Muscle of leg (tissue), 11 donors: Measurements from ENCODE around the gene PIPOX. TPM values are rescaled to one million over a fixed set of nuclear protein-coding genes. Genes with fewer than 3 reads are reported as not detected.
A peak's percentile ranks its signal among the peaks of the same experiment; 100 is the strongest.
"Not testable (repeated sequence)": the region's sequence is repeated elsewhere in the genome, so short reads cannot be mapped to it uniquely, and the experiment has no call there.

Experiments used
- DNase-seq: peaks from one replicate; pipeline ENCODE4 v3.0.0; 2013
- H3K27ac ChIP-seq: one replicate; pipeline ENCODE4 v1.5.1; 2013; ENCODE audit warnings: mild to moderate bottlenecking, low read length, control low read depth
- H3K27me3 ChIP-seq: one replicate; pipeline ENCODE4 v1.6.1; 2013; ENCODE audit warnings: low read length; ENCODE audit not compliant: control insufficient read depth, insufficient read depth
- H3K36me3 ChIP-seq: one replicate; pipeline ENCODE4 v1.6.1; 2013; ENCODE audit warnings: low read length; ENCODE audit not compliant: control insufficient read depth, insufficient read depth
- H3K4me1 ChIP-seq: one replicate; pipeline ENCODE4 v1.6.1; 2013; ENCODE audit warnings: low read length; ENCODE audit not compliant: control insufficient read depth, insufficient read depth
- H3K4me3 ChIP-seq: one replicate; pipeline ENCODE4 v1.5.1; 2013; ENCODE audit warnings: low read length, control low read depth
- H3K9me3 ChIP-seq: replicated peaks from 2 replicates; pipeline ENCODE4 v1.6.1; 2013; ENCODE audit warnings: low read depth, low read length; ENCODE audit not compliant: control insufficient read depth
- WGBS: methylation state at CpG from one replicate; pipeline ENCODE4 v1.1.5; 2013; ENCODE audit warnings: missing lambda C conversion rate; ENCODE audit not compliant: insufficient coverage; 5-methylcytosine and 5-hydroxymethylcytosine counted together
- polyA plus RNA-seq, 8 donors: library from polyadenylated mRNA; unstranded; fragments of 120-200 nt; gene quantifications; one replicate each; pipeline versions ENCODE4 v1.2.1 to v1.2.3, GENCODE V29; 2013; ENCODE audit warnings: inconsistent platforms in 1 of 8, low replicate concordance in 1 of 8; ENCODE audit not compliant: insufficient read length in 8 of 8, insufficient read depth in 1 of 8
- total RNA-seq: library from RNA; stranded (reverse); fragments of 120-200 nt; gene quantifications from one replicate; pipeline ENCODE4 v1.2.4, GENCODE V29; 2013

PIPOX gene
- total and polyA plus RNA-seq, 9 donors, result 0.79 to 5.8 (median 1.5) TPM

DNA sequence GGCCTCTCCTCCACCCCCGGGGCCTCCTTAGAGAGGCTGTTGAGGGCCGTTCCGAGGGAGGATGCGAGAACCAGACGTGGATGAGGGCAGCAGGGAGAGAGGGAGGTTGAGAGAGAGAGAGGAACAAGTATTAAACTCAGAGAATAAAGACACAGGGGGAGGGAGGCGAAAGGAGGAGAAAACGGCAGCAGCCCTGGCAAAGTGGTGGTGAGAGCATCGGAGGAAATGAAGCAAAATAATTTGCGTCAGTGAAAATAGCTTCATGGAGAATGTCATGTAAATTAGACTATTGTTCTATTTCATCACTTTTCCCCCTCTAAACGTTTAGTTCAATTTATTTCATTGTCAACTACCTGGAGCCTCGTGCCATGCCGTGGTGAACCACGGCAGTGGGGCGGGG lies 38.0 kb downstream of the PIPOX start:
- Histone ChIP-seq H3K27me3 (no peaks in the 10 kb centered on the region), H3K4me3 (no peak overlapping the region), H3K4me1 (peaks cover 3% of the 10 kb centered on the region), H3K36me3 (peaks cover 87% of the 10 kb centered on the region), H3K27ac (no peak overlapping the region), H3K9me3 (no peaks in the 10 kb centered on the region)
- 82% methylated on average over 9 of the region's 14 CpGs for WGBS
- no peak for DNase-seq

GRCh38 chr17:29084541-29085146 lies 41.7 kb downstream of the PIPOX start:
- WGBS, result 100% methylated on average over 1 of the region's 21 CpGs
- Histone ChIP-seq H3K4me1 (peaks cover 3% of the 10 kb centered on the region), H3K27me3 (no peaks in the 10 kb centered on the region), H3K9me3 (no peaks in the 10 kb centered on the region), H3K36me3 (peaks cover 90% of the 10 kb centered on the region), H3K27ac (no peak overlapping the region), H3K4me3 (no peak overlapping the region)
- DNase-seq, result no peak

- H3K36me3 ChIP-seq, result peaks cover 90% of the 10 kb centered on the region
- 60% methylated on average over 2 of the region's 12 CpGs for WGBS
- H3K27ac ChIP-seq, result no peak overlapping the region
- H3K4me1 ChIP-seq, result peaks cover 9% of the 10 kb centered on the region
- H3K9me3 ChIP-seq, result no peaks in the 10 kb centered on the region
- H3K4me3 ChIP-seq, result no peak overlapping the region
- no peak for DNase-seq
- H3K27me3 ChIP-seq, result no peaks in the 10 kb centered on the region
These were observed 42.3 kb downstream of the PIPOX start for GRCh38 chr17:29085223-29085622.

DNA sequence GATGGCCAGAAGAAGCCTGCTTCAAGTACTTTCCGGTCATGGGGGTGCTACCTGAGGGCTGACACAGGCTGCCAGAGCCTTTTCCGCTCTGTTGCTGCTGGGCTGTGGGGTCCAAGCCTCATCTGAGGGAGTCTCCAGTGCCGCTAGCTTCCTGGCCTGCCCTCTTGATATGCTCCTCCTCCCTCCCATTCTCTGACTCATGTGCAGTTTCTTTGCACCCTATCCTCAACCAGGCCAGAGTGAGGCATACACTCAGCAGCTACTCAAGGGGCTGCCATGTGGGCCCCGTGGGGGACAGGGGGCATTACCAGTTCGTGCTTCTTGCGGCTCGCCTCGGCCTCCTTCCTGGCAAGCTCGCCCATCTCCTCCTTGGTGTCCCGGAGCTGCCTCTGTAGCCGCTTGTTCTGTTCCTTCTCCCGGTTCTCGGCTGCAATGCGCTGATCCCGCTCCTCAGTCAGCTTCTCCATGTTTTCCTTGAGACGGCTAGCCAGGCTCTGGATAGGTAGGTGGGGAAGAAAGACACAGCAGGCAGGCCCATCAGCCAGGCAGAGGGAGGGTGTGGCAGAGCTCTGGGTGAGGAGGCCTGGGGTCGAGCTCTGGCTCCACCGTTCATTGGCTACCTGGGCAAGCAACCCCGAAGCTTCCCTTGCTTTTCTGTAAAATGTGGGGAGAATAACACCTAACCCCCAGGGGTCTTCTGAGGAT lies 43.8 kb downstream of the PIPOX start:
- Histone ChIP-seq H3K27ac (no peak overlapping the region), H3K36me3 (peaks cover 90% of the 10 kb centered on the region), H3K27me3 (no peaks in the 10 kb centered on the region), H3K4me1 (peaks cover 25% of the 10 kb centered on the region), H3K9me3 (no peaks in the 10 kb centered on the region), H3K4me3 (no peak overlapping the region)
- no peak for DNase-seq
- 87% methylated on average over 16 of the region's 19 CpGs for WGBS

- DNase-seq, H3K9me3 ChIP-seq, H3K27me3 ChIP-seq, H3K27ac ChIP-seq, H3K4me3 ChIP-seq: not testable (repeated sequence)
- WGBS, result 100% methylated on average over 1 of the region's 3 CpGs
- H3K36me3 ChIP-seq, result peaks cover 89% of the 10 kb centered on the region
- H3K4me1 ChIP-seq, result peaks cover 30% of the 10 kb centered on the region
These were observed 45.8 kb downstream of the PIPOX start for GRCh38 chr17:29088782-29089181.

DNA sequence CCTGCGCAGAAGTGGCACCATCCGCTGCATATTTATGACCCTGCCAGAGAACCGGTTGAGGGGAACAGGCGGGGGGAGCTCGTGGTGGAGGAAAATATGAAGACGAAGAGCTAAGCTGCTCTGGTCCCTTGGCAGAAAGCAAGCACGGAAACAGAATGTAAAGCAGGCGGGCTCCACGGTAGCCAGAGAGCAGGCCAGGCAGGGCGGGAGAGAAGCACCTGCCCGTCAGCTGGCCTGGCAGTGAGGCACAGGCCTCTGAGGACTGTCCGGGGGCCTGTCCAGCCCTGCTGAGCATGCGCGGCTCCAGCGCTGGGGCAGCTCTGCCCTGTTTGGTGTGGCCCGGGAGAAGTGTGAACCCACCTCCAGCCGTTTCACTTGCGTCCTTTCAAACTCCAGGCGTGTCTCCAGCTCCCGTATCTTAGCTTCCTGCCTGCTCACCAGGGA lies 46.7 kb downstream of the PIPOX start:
- no peaks in the 10 kb centered on the region for H3K27me3 ChIP-seq
- DNase-seq, result peak; percentile 87
- peak overlapping the region; percentile 67 for H3K27ac ChIP-seq
- no peaks in the 10 kb centered on the region for H3K9me3 ChIP-seq
- WGBS, result 34% methylated on average over 20 of the region's 20 CpGs
- peaks cover 89% of the 10 kb centered on the region for H3K36me3 ChIP-seq
- no peak overlapping the region for H3K4me3 ChIP-seq
- peaks cover 30% of the 10 kb centered on the region for H3K4me1 ChIP-seq

- Histone ChIP-seq H3K27me3 (no peaks in the 10 kb centered on the region), H3K36me3 (peaks cover 90% of the 10 kb centered on the region), H3K4me1 (peaks cover 30% of the 10 kb centered on the region), H3K27ac (peak overlapping the region; percentile 67), H3K4me3 (no peak overlapping the region), H3K9me3 (no peaks in the 10 kb centered on the region)
- WGBS, result 56% methylated on average over 3 of the region's 4 CpGs
- DNase-seq, result no peak
These were observed 47.2 kb downstream of the PIPOX start for GRCh38 chr17:29090108-29090507.

DNA sequence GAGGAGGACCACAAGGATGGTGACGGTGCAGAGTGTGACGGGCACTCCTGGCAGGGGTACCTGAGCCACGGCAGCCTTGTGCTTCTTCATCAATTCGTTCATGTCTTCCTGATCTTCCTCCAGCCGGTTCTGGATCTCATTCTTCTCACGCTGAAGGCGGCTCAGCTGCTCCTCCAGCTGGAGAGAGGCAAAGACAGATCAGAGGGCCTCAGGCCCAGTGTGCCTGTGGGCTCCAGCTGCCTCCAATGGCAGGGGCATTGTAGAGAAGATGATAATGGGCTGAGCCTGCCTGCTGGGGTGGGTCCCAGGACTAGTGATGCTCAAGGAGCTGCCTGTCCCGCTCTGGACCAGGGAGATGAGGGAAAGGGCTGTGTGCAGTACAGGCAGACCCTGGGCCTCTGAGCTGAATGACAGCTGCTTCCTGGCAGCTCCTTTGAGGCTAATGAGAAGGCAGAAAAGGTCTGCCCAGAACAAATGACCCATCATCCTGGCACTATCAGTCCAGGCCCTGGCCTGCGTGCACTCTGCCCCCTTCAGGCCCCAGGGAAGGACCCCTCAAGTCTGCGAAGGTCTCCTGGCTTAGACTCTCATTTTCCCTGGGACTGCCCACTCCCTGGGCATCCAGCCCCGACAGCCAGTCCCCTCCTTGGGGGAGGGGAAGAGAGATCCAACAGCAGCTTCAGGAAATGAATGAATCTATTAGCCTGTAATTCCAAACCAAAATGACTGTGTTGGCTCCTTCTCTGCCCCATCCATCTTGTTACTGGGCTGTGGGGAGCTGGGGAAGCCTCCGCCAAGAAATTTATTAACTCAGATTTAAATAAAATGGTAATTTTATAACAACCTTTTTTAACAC lies 48.0 kb downstream of the PIPOX start:
- no peaks in the 10 kb centered on the region for H3K27me3 ChIP-seq
- peak overlapping the region; percentile 67 for H3K27ac ChIP-seq
- peaks cover 30% of the 10 kb centered on the region for H3K4me1 ChIP-seq
- H3K36me3 ChIP-seq, result peaks cover 90% of the 10 kb centered on the region
- H3K4me3 ChIP-seq, result no peak overlapping the region
- no peaks in the 10 kb centered on the region for H3K9me3 ChIP-seq
- 45% methylated on average over 8 of the region's 12 CpGs for WGBS
- peak; percentile 37 for DNase-seq

- Histone ChIP-seq H3K4me3 (no peak overlapping the region), H3K4me1 (peaks cover 30% of the 10 kb centered on the region), H3K27ac (no peak overlapping the region), H3K27me3 (no peaks in the 10 kb centered on the region), H3K36me3 (peaks cover 90% of the 10 kb centered on the region), H3K9me3 (no peaks in the 10 kb centered on the region)
- DNase-seq, result peak; percentile 72
- WGBS, result 64% methylated on average over 7 of the region's 13 CpGs
These were observed 48.8 kb downstream of the PIPOX start for GRCh38 chr17:29091606-29092289.
